Adrenal gland (tissue), 5 donors: ENCODE measurements around the gene ZRANB3.

Experiments
- CTCF ChIP-seq, 6 experiments: fragments of 450-650 bp in 4 of 6; fragments of 200-600 bp in 2 of 6; sonication (generic) in 1 of 6; IDR thresholded peaks; 1 replicate in 5 of 6; 2 replicates in 1 of 6; pipeline versions ENCODE4 v1.5.1 to v1.8.0; 2016 to 2021; ENCODE audit warnings: antibody characterized with exemption in 6 of 6, mild to moderate bottlenecking in 2 of 6, moderate library complexity in 1 of 6
- POLR2A ChIP-seq, 2 donors: fragments of 450-650 bp; IDR thresholded peaks; one replicate each; pipeline ENCODE4 v1.6.1; 2017; ENCODE audit warnings: antibody characterized with exemption in 2 of 2, mild to moderate bottlenecking in 2 of 2, moderate library complexity in 1 of 2
- donor health status: DM: no; HTN: no; CAD: no.

- no peak for TF ChIP-seq CTCF (IDR thresholded peaks at IDR 0.05)
- TF ChIP-seq POLR2A (IDR thresholded peaks at IDR 0.05) = no peak
Measured at GRCh38 chr2:135557530-135557929, 26.5 kb upstream of the ZRANB3 start.
